Measurements from ENCODE around the gene ANKS6. TPM values are rescaled to one million over a fixed set of nuclear protein-coding genes. Genes with fewer than 3 reads are reported as not detected.

The ANKS6 gene
- total RNA-seq, 1 donor: 12.7 TPM

DNA sequence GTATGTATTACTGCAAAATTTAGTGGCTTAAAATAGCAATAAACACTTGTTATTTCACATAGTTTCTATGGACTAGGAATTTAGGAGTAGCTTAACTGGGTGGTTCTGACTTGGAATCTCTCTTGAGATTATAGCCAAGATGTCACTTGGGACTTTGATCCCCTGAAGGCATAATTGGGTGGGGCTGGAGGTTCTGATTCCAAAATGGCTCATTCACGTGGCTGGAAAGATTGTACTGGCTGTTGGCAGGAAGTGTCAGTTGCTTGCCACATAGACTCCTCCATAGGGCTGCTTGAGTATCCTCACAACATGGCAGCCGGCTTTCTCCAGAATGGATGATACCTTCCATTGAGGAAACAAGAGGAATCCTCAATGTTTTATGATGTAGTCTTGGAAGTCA, 22.4 kb upstream of the ANKS6 start:
- no peak for DNase-seq (ENCODE audit: low read depth)
- TF ChIP-seq, protein P1, sequence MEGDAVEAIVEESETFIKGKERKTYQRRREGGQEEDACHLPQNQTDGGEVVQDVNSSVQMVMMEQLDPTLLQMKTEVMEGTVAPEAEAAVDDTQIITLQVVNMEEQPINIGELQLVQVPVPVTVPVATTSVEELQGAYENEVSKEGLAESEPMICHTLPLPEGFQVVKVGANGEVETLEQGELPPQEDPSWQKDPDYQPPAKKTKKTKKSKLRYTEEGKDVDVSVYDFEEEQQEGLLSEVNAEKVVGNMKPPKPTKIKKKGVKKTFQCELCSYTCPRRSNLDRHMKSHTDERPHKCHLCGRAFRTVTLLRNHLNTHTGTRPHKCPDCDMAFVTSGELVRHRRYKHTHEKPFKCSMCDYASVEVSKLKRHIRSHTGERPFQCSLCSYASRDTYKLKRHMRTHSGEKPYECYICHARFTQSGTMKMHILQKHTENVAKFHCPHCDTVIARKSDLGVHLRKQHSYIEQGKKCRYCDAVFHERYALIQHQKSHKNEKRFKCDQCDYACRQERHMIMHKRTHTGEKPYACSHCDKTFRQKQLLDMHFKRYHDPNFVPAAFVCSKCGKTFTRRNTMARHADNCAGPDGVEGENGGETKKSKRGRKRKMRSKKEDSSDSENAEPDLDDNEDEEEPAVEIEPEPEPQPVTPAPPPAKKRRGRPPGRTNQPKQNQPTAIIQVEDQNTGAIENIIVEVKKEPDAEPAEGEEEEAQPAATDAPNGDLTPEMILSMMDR (IDR thresholded peaks at IDR 0.05; ENCODE audit: insufficient read depth, low read length): no peak
- no peak overlapping the region for H3K4me3 ChIP-seq (ENCODE audit: low read depth, low read length)

DNA sequence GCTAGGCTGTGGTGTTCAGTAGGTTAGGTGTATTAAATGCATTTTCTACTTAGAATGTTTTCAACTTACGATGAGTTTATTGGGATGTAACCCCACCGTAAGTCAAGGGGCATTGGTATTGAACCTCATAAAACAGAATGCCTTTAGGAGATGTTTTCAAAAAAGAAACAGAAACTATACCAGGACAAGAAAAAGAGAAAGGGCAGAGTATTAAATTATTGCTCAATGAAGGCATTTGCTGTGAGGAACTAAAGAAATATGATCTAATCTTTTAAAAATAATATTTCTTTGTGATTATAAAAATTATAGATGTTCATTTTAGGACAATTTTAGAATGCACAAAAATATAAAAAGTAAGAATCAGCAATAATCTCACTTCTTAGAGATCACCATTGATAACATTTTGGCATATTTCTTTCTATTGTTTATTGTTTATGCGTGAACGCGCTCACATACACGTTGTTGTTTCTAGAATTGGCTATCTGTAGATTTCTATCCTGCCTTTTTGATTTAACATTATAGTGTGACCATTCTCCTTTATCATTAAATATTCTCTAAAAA, 19.1 kb upstream of the ANKS6 start:
- TF ChIP-seq, protein P1 (IDR thresholded peaks at IDR 0.05; ENCODE audit: insufficient read depth, low read length): no peak
- no peak for DNase-seq (ENCODE audit: low read depth)
- no peak overlapping the region for H3K4me3 ChIP-seq (ENCODE audit: low read depth, low read length)

- H3K4me3 ChIP-seq (ENCODE audit: low read depth, low read length): no peak overlapping the region
- peak; percentile 98 for DNase-seq (ENCODE audit: low read depth)
- TF ChIP-seq, protein P1 (IDR thresholded peaks at IDR 0.05; ENCODE audit: insufficient read depth, low read length): no peak
Observed at GRCh38 chr9:98811051-98811650, 14.8 kb upstream of the ANKS6 start.

- DNase-seq (ENCODE audit: low read depth): peak; percentile 53
- TF ChIP-seq, protein P1 (IDR thresholded peaks at IDR 0.05; ENCODE audit: insufficient read depth, low read length): no peak
- H3K4me3 ChIP-seq (ENCODE audit: low read depth, low read length): no peak overlapping the region
Observed at GRCh38 chr9:98810102-98810842, 13.9 kb upstream of the ANKS6 start.

DNA sequence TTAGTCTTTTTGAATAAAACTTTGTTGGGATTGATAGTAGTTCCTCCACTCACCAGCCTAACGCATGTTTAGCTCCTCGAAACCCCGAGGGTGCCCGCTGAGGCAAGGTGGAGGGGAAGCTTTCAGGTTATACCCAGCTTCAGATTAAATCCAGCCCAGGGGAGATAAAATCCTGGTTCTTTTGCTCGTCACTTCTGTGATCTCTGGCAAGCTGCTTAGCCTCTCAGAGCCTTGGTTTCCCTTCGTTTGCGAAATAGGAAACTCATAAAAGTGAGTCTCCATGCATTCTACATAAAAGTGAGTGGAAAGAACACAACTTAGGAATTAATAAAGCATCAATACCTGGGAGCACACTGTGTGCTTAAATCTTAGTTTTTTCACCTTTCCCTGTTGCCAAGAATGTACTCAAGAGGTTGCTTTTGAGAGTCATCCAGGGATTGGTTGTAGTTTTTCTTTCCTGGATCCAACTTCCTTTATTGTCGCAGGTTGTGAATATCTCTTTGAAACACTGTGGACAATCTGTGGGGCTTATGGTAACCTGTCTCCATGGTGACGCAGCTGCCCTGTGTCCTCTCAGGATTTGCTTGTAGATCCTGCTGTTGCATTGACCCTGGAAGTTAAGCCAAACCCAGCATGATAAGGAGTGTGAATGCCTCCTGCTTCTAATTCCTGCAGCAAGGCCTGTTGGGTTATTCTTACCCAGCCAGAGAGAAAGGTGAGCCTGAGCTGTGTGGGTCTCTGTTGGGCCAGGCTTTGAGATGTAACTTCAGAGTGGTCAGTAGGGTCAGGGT, 13.2 kb upstream of the ANKS6 start:
- no peak overlapping the region for H3K4me3 ChIP-seq (ENCODE audit: low read depth, low read length)
- TF ChIP-seq, protein P1 (IDR thresholded peaks at IDR 0.05; ENCODE audit: insufficient read depth, low read length): no peak
- DNase-seq (ENCODE audit: low read depth): peak; percentile 46

DNA sequence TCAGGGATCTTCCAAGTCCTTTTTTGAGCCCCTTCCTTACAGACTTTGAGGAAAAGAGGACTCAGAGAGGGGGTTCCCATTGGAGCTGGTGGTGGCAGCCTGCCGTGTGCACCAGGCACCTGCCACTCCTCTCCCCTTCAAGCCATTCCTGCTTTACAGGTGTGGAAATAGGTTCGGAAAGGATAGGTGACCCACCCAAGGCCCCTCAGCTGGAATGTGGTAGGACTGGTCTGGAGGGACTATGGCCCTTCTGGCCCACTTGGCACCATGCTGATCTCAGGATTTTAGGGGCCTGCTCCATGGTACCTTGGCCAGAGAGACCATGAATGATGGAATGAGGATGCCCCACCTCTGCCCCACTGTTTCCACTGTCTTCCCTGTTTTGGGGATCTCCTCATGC, 12.5 kb upstream of the ANKS6 start:
- TF ChIP-seq, protein P1 (IDR thresholded peaks at IDR 0.05; ENCODE audit: insufficient read depth, low read length): no peak
- DNase-seq (ENCODE audit: low read depth): no peak

More for the DNA sequence above, 12.5 kb upstream of the ANKS6 start:
- H3K4me3 ChIP-seq (ENCODE audit: low read depth, low read length): peak overlapping the region; percentile 75
